ENCODE data around the gene PNPLA3. TPM values are rescaled to one million over a fixed set of nuclear protein-coding genes. Genes with fewer than 3 reads are reported as not detected.

Gene PNPLA3
- total and polyA plus RNA-seq, 2 of the 4 experiments (the other 2 are of a cell fraction) = 3.6 to 7.5 TPM

DNA sequence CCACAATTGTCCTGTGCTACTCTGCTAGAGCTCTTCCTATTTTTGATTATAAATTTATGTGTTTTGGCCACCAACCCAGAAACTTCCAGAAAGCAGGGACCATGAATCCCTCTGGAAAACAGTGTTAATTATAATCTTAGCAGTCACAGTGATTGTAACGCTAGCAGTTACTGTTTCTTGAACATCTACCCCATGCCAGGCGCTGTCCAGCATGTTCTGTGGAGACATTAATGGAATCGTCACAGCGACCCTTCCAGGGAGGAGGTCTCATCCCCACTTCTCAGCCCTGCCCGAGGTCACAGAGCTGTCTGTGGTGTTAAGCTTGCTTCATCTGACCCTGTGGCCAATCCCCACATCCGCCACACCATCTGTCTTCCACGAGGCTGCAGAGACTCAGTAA, 17.9 kb upstream of the PNPLA3 start:
- Histone ChIP-seq H2BK120ac (ENCODE audit: low read depth, low read length) (no peak overlapping the region), H2AK9ac (replicated peaks; ENCODE audit: low read depth, low read length, poor library complexity) (no peak overlapping the region), H2BK20ac (ENCODE audit: low read depth, low read length) (no peak overlapping the region), H2AFZ (replicated peaks; ENCODE audit: low read length, poor library complexity) (no peak overlapping the region), H3K9ac (ENCODE audit: low read depth, low read length) (no peak overlapping the region), H3K4me3 (ENCODE audit: insufficient read depth, low read depth, low read length) (no peak overlapping the region), H2BK15ac (ENCODE audit: low read depth, low read length) (no peak overlapping the region), H3K79me1 (ENCODE audit: low read depth in 1 of 2, low read length in 2 of 2) (no peaks in the 10 kb centered on the region), H3K27ac (ENCODE audit: insufficient read depth, low read length) (no peak overlapping the region), H2BK5ac (ENCODE audit: low read depth, low read length, poor library complexity, severe bottlenecking) (no peak overlapping the region), H4K20me1 (ENCODE audit: insufficient read depth, low read length) (peaks cover 5% of the 10 kb centered on the region; the same call in 1 of the 2 replicates), H4K8ac (ENCODE audit: low read depth in 2 of 2, low read length in 2 of 2) (no peak overlapping the region), H3K27me3 (ENCODE audit: control insufficient read depth, insufficient read depth, low read length) (peaks cover 11% of the 10 kb centered on the region; the same call in 1 of the 2 replicates), H3K18ac (ENCODE audit: low read depth, low read length) (no peak overlapping the region), H4K91ac (ENCODE audit: insufficient read depth, low read depth, low read length) (no peak overlapping the region), H4K5ac (ENCODE audit: low read depth, low read length) (no peak overlapping the region), H3K36me3 (ENCODE audit: control insufficient read depth, insufficient read depth, low read length) (no peaks in the 10 kb centered on the region), H2AK5ac (ENCODE audit: low read depth, low read length) (peak overlapping the region; percentile 79; the same call in 1 of the 2 replicates), H3K23ac (ENCODE audit: low read depth, low read length) (no peak overlapping the region), H3K56ac (ENCODE audit: extremely low read depth, insufficient read depth, low read length) (no peak overlapping the region), H3K9me1 (ENCODE audit: insufficient read depth, low read length) (peaks cover 6% of the 10 kb centered on the region; the same call in 1 of the 2 replicates), H3K4me2 (ENCODE audit: low read depth, low read length) (no peak overlapping the region), H3K4me1 (ENCODE audit: control insufficient read depth, insufficient read depth, low read length) (peaks cover 21% of the 10 kb centered on the region), H3K4ac (ENCODE audit: low read depth, low read length) (no peak overlapping the region), H3K14ac (replicated peaks; ENCODE audit: low read depth, low read length) (no peak overlapping the region), H3K9me3 (ENCODE audit: control insufficient read depth, insufficient read depth, low read length) (no peaks in the 10 kb centered on the region)
- no peak for DNase-seq
- intact Hi-C loops (cut with micrococcal nuclease) (loop anchor here (10.0 kb wide), 1 partner anchor 631 kb away; no protein-coding TSS in a partner anchor), dilution Hi-C loops (cut with HindIII; ENCODE audit: low sequenced_read_pairs, unreplicated experiment) (no loop called here), in situ Hi-C loops (cut with MboI; ENCODE audit: low sequenced_read_pairs) (no loop called here)
- CTCF ChIA-PET = interaction anchor here (0.6 to 1.0 kb wide), 2 partner anchors 47 to 76 kb away, joined by 3 to 4 read pairs; no protein-coding TSS in a partner anchor
- POLR2A ChIA-PET (ENCODE audit: unreplicated experiment) = no interaction called here
- WGBS, 2 experiments (ENCODE audit: extremely low coverage in 2 of 2, insufficient read length in 1 of 2) = no CpG with 5 or more reads among the region's 7 CpGs
- ATAC-seq (ENCODE audit: low read depth) = no peak
- no TSS peak for BruUV-seq (replicated peaks)
- TF ChIP-seq NFE2L2 (IDR thresholded peaks at IDR 0.05; ENCODE audit: low read depth, low read length) = no peak
- no peak for TF ChIP-seq CEBPB (IDR thresholded peaks at IDR 0.05; ENCODE audit: low read depth, low read length)
- no peak for TF ChIP-seq MXI1 (IDR thresholded peaks at IDR 0.05; ENCODE audit: borderline replicate concordance, low read depth, low read length)
- TF ChIP-seq, protein P1, sequence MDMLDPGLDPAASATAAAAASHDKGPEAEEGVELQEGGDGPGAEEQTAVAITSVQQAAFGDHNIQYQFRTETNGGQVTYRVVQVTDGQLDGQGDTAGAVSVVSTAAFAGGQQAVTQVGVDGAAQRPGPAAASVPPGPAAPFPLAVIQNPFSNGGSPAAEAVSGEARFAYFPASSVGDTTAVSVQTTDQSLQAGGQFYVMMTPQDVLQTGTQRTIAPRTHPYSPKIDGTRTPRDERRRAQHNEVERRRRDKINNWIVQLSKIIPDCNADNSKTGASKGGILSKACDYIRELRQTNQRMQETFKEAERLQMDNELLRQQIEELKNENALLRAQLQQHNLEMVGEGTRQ (IDR thresholded peaks at IDR 0.05; ENCODE audit: low read depth, low read length) = no peak
- no peak for TF ChIP-seq RFX5 (IDR thresholded peaks at IDR 0.05; ENCODE audit: low read depth, low read length)
- no peak for TF ChIP-seq POLR2A (IDR thresholded peaks at IDR 0.05; ENCODE audit: low read depth, low read length)
- TF ChIP-seq RCOR1 (IDR thresholded peaks at IDR 0.05; ENCODE audit: insufficient replicate concordance, low read length) = no peak
- TF ChIP-seq, protein P2, sequence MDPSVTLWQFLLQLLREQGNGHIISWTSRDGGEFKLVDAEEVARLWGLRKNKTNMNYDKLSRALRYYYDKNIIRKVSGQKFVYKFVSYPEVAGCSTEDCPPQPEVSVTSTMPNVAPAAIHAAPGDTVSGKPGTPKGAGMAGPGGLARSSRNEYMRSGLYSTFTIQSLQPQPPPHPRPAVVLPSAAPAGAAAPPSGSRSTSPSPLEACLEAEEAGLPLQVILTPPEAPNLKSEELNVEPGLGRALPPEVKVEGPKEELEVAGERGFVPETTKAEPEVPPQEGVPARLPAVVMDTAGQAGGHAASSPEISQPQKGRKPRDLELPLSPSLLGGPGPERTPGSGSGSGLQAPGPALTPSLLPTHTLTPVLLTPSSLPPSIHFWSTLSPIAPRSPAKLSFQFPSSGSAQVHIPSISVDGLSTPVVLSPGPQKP (IDR thresholded peaks at IDR 0.05; ENCODE audit: borderline replicate concordance, low read depth, low read length) = no peak
- TF ChIP-seq FOS (IDR thresholded peaks at IDR 0.05; ENCODE audit: low read depth, low read length) = no peak
- TF ChIP-seq SMC3 (IDR thresholded peaks at IDR 0.05; ENCODE audit: low read depth, low read length) = no peak
- TF ChIP-seq MAZ (IDR thresholded peaks at IDR 0.05; ENCODE audit: borderline replicate concordance, low read depth, low read length) = no peak
- TF ChIP-seq RAD21 (IDR thresholded peaks at IDR 0.05; ENCODE audit: low read length) = no peak
- TF ChIP-seq CHD1 (IDR thresholded peaks at IDR 0.05; ENCODE audit: low read depth, low read length) = no peak
- TF ChIP-seq, protein P3, sequence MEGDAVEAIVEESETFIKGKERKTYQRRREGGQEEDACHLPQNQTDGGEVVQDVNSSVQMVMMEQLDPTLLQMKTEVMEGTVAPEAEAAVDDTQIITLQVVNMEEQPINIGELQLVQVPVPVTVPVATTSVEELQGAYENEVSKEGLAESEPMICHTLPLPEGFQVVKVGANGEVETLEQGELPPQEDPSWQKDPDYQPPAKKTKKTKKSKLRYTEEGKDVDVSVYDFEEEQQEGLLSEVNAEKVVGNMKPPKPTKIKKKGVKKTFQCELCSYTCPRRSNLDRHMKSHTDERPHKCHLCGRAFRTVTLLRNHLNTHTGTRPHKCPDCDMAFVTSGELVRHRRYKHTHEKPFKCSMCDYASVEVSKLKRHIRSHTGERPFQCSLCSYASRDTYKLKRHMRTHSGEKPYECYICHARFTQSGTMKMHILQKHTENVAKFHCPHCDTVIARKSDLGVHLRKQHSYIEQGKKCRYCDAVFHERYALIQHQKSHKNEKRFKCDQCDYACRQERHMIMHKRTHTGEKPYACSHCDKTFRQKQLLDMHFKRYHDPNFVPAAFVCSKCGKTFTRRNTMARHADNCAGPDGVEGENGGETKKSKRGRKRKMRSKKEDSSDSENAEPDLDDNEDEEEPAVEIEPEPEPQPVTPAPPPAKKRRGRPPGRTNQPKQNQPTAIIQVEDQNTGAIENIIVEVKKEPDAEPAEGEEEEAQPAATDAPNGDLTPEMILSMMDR (conservative IDR thresholded peaks at IDR 0.05; ENCODE audit: low read depth, low read length) = no peak
- no peak for TF ChIP-seq MAFK (IDR thresholded peaks at IDR 0.05; ENCODE audit: low read depth, low read length)
- TF ChIP-seq BHLHE40 (IDR thresholded peaks at IDR 0.05; ENCODE audit: low read depth, low read length) = no peak
